Epithelial cell of proximal tubule (primary cell): ENCODE data around the gene DMWD. TPM values are rescaled to one million over a fixed set of nuclear protein-coding genes. Genes with fewer than 3 reads are reported as not detected.
A peak's percentile ranks its signal among the peaks of the same experiment; 100 is the strongest.

Experiments
- DNase-seq: peaks from one replicate; pipeline ENCODE4 v3.0.0-alpha.2; 2011; ENCODE audit warnings: low read depth
- H3K4me3 ChIP-seq: 2 replicates; pipeline ENCODE4 v1.5.1; 2011; ENCODE audit warnings: low read depth, mild to moderate bottlenecking, low read length
- total RNA-seq: library from RNA; depleted of rRNA; stranded (reverse); fragments of >200 nt; gene quantifications from 2 replicates; pipeline ENCODE4 v1.2.3, GENCODE V29; 2015
- TF ChIP-seq, protein P1 (sequence below): conservative IDR thresholded peaks from 2 replicates; pipeline ENCODE4 v1.5.1; 2012; ENCODE audit warnings: low read depth, mild to moderate bottlenecking, low read length

DMWD gene, protein sequence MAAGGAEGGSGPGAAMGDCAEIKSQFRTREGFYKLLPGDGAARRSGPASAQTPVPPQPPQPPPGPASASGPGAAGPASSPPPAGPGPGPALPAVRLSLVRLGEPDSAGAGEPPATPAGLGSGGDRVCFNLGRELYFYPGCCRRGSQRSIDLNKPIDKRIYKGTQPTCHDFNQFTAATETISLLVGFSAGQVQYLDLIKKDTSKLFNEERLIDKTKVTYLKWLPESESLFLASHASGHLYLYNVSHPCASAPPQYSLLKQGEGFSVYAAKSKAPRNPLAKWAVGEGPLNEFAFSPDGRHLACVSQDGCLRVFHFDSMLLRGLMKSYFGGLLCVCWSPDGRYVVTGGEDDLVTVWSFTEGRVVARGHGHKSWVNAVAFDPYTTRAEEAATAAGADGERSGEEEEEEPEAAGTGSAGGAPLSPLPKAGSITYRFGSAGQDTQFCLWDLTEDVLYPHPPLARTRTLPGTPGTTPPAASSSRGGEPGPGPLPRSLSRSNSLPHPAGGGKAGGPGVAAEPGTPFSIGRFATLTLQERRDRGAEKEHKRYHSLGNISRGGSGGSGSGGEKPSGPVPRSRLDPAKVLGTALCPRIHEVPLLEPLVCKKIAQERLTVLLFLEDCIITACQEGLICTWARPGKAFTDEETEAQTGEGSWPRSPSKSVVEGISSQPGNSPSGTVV
- 35.7 and 38.8 TPM in 2 replicates for total RNA-seq

DNA sequence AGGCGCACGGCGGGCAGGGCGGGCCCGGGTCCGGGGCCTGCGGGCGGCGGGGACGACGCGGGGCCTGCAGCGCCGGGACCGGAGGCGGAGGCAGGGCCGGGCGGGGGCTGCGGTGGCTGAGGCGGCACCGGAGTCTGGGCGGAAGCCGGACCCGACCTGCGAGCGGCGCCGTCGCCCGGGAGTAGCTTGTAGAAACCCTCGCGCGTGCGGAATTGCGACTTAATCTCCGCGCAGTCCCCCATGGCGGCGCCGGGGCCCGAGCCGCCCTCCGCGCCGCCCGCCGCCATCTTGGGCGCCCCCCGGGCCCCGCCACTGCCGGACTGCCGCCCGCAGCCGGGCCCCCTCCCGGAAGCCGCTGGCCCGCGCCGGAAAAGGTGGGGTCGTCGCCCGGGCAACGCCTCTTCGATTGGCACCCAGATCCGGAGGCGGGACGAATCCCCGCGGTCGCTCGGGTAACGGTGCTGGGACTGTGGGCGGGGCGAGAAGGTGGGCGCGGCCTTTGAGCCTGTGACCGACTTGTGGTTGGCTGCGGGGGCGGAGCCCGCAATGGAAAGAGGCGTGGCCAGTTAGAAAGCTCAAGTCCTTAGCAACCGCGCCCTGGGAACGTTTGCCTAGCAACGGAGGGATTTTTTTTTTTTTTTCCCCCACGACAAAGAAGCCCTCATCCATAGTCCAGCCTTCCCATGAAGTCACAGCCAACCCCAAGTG is at the start of gene DMWD:
Gene DMWD, minus strand, starts transcription at position 376 of the 708 bp plus-strand sequence. Its CDS starts 89 bp downstream, at position 287.
- DNase-seq = peak; percentile 78
- TF ChIP-seq, protein P1, sequence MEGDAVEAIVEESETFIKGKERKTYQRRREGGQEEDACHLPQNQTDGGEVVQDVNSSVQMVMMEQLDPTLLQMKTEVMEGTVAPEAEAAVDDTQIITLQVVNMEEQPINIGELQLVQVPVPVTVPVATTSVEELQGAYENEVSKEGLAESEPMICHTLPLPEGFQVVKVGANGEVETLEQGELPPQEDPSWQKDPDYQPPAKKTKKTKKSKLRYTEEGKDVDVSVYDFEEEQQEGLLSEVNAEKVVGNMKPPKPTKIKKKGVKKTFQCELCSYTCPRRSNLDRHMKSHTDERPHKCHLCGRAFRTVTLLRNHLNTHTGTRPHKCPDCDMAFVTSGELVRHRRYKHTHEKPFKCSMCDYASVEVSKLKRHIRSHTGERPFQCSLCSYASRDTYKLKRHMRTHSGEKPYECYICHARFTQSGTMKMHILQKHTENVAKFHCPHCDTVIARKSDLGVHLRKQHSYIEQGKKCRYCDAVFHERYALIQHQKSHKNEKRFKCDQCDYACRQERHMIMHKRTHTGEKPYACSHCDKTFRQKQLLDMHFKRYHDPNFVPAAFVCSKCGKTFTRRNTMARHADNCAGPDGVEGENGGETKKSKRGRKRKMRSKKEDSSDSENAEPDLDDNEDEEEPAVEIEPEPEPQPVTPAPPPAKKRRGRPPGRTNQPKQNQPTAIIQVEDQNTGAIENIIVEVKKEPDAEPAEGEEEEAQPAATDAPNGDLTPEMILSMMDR = no peak
- H3K4me3 ChIP-seq = peak within 1 kb of the TSS; percentile 97

DNA sequence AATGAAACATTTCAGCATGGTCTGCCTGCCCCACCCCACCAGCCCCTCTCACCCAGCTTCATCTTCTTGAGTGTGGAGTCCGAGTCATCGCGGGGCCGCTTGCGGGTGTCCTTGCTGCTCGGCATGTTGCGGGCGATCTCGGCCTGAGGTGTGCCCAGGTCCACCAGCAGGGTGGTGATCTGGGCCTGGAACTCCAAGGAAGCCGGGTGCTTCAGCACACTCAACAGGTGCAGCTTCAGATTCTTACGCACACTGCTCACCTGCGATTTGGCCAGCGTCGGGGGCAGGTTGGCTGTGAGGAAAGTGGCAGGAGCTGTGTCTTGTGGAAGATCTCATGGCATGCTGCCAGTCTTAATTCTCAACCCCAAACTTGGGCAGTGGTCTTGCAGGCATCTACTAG is 49.6 kb upstream of the DMWD start:
- DNase-seq = no peak
- H3K4me3 ChIP-seq = no peak overlapping the region
- TF ChIP-seq, protein P1 = no peak

DNA sequence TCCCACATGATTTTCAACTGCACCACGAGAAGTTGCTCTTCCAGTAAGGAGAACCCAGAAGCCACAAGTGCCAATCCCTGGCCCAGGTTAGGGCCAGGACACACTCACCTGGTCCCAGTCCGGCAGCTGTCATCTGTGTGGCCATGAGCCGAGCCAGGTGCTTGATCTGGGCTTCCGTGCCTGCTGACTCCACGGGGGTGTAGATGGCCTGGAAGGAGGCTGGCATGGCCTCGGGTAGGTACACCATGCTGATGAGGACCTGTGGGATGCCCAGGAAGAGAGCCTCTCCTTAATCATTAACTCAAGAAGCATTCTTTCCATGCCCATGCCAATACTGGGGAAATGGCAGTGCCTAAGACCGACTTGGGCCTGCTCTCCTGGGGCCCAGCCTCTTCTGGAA is 42.3 kb upstream of the DMWD start:
- TF ChIP-seq, protein P1 = no peak
- no peak overlapping the region for H3K4me3 ChIP-seq
- peak; percentile 16 for DNase-seq

DNA sequence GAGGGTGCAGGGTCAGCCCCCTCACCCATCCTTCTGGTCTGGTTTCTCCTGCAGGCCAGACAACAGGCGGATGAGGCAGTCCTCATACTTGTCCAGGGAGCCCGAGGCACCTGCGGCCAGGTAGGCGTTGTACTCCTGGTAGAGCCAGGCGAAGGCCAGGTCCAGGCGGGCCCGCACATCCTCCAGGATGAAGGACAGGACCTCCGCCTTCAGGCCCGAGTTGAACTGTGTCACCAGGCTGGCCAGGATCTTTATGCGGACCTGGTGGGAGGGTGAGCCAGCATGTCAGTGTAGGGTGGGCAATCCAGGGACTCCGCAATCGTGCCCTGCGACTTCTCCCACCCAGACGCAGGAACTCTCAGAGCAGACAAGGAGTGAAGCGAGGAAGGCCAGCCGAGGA is 36.3 kb upstream of the DMWD start:
- H3K4me3 ChIP-seq = no peak overlapping the region
- no peak for DNase-seq
- TF ChIP-seq, protein P1 = no peak

DNA sequence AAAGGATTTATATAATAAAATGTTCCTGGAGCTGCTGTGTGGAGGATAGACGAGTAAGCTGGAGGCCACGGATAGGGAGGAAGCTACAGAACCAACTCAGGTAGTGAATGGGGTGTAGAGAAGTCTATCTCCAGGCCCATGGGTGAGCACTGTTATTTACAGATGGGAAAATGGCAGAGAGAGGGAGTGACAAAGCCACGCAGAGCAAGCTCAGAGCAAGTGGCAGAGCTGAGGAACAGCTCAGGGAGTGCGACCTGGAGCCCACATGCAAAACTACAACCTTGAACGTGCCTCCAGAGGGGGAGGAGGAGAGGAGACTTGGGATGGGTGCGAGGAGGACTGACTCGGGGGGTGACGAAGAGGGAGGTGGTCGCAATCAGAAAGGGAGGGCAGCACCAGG is 35.9 kb upstream of the DMWD start:
- TF ChIP-seq, protein P1 = no peak
- H3K4me3 ChIP-seq = no peak overlapping the region
- DNase-seq = no peak

DNA sequence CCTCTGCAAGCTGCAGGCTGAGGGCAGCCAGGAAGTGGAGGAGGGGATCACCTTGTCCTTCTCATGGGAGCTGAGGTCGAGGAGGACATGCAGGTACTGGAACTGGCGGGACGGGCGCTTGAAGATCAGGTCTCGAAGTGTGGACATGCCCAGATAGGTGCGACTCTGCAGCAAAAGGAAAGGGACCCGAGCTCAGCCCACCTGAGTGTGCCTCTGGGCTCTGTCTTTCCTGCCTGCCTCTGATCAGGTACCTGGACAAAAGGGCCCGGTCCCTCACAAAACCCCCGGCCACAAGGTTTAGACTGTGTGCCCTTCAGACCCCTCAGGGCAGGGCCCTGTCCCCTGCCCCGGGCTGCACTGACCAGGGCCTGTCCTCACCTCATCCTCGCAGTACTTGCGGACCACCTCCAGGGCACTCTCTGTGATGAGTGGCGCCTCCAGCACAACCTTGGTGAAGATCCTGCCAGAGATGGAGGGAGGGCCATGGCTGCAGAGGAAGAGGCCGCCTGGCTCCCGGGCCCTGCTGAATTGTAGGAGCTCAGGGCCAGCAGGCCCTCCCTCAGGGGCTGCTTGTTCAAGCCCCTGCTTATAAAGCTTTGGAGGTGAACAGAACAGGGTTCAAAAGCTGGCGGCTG is 34.9 kb upstream of the DMWD start:
- no peak for DNase-seq
- no peak overlapping the region for H3K4me3 ChIP-seq
- TF ChIP-seq, protein P1 = no peak
